ENCODE data around the gene FAM83E.

The FAM83E gene

DNA sequence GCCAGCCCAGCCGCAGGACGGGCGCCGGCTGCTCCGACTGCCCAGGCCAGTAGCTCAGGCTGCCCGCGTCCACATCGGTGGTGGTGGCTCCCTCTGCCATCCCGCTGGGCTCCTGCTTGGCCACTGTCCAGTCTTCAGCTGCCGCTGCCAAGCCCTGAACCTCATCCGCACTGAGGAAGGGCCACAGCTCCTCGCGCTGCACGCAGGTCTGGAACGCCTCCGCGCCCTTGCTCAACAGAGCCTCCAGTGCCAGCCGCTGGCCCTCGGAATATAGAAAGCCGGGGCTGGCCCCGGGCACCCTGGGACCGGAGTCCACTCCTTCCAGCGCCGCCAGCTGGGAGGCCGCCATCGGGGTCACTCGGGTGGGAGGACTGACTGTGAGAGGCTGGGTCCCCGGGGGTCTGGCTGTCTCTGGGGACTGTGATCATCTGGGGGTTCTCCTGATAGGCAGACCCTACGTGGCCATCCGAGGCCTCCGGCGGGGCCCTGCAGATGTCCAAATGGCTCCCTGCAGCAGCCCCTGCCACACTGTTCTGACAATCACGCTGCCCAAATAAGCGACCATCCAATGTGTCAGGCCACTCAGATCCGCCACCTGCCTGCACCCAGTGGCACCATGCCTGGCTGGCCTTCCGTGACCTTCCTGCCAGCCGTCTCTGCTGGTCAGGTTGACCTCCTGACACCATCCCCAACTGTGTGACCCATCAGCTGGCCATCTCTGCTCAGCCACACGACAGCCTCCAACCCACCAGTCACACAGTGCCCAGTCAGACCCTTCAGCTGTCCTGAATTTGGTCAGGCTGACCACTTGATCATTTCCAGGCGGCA lies 1.6 kb downstream of the FAM83E start:
- DNase-seq, result peak in 41 of 58 donors; percentile 8 to 70 (median 39)

DNA sequence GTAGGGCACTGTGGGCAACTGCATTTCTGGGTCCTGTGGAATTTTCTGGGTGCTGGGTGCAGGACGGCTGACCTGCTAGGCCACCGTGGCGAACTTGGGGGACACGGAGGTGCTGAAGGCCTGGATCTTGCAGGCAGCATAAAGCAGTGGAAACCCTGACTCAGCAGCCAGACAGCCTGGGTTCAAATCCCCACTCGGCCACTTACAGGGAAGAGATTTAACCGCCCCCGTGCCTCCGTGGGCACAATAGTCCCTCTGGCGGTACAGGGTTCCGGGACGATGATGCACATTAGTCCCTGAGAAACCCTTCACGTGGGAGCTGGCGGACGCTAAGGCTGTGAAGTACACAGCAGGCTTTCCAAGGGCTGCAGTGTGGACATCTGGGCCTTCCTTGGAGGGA lies 3.0 kb downstream of the FAM83E start:
- no peak for DNase-seq

- DNase-seq, result no peak
Measured at GRCh38 chr19:48609571-48610108, 5.2 kb downstream of the FAM83E start.

- peak in 25 of 58 donors; percentile 6 to 53 (median 22) for DNase-seq
Measured at GRCh38 chr19:48608798-48609263, 6.0 kb downstream of the FAM83E start.

GRCh38 chr19:48607359-48607755 lies 7.5 kb downstream of the FAM83E start:
- DNase-seq, result no peak

GRCh38 chr19:48606463-48607358 lies 8.2 kb downstream of the FAM83E start, which contains the start of gene SPACA4:
Gene SPACA4, plus strand, starts transcription at chr19:48606742. Its CDS starts 237 bp downstream, at chr19:48606979.
- DNase-seq, result no peak

GRCh38 chr19:48603850-48604249 lies 11.0 kb downstream of the FAM83E start:
- DNase-seq, result no peak

DNA sequence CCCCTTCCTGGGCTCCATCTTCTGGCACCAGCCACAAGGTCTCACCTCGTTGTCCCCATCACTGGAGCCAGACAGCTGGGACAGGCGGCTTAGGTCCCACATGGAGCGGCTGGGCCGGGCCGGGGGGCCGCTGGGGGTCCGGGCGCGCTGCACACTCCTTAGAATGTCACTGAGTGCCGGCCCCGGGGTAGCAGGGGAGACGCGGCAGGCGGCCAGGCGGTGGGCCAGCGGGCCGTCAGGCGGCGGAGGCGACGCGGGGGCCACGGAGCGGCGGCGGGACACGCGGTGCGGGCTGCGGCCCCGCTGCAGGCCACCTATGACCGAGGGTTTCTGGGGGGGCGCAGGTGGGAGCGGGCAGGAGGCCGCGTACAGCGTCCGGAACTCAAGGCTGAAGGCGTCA lies 11.4 kb downstream of the FAM83E start:
- DNase-seq, result no peak

DNA sequence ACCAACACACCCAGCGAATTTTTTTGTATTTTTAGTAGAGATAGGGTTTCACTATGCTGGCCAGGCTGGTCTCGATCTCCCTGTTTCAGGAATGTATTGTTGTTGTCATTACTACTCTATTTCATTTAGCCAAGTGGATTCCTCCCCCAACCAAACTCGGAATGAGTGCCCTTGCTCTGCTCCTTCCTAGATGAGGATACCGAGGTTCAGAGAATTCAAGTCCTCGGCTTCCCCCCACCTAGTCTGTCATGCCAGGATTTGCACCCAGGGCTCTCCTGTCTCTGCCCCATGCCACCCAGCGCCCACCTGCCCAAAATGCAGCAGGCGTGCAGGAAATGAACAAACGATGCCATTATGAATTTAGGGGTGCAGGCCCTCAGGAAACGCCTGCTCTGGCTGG lies 11.9 kb downstream of the FAM83E start:
- DNase-seq, result no peak

- no peak for DNase-seq
Measured at GRCh38 chr19:48600679-48601417, 14.0 kb downstream of the FAM83E start.

- DNase-seq, result no peak
Measured at GRCh38 chr19:48598996-48599700, 15.7 kb downstream of the FAM83E start.

- DNase-seq, result no peak
Measured at GRCh38 chr19:48596679-48597465, 18.0 kb downstream of the FAM83E start.

DNA sequence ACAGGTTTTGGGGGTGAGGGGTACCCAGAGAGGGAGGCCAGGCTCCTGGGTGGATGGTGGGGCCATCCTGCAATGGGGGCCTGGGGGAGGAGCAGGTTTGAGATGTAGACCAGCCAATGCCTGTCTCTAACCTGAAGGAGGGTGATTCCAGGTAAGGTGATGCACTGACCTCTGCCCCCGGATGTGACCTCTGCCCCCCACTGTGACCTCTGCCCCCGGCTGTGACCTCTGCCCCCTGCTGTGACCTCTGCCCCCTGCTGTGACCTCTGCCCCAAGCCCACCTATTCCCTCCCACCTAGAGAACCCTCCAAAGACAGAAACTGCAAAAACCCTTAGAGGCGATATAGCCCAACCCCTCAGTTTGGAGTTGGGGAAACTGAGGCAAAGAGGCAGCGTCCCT lies 18.6 kb downstream of the FAM83E start:
- DNase-seq, result no peak

DNA sequence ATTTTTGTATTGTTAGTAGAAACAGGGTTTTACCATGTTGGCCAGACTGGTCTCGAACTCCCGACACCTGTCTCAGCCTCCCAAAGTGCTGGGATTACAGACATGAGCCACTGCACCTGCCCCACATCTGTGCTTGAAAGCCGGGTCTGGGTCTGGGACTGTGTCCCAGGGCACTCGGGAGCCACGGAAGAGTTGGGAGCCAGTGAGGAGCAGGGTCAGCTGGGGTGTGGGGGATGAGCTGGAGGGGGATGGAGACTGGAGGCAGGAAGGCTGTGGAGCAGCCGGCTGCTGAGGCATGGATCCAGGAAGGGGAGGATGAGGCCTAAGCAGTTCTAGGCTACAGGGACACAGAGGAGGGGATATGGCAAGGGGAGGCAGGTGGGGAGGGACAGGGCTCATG lies 19.0 kb downstream of the FAM83E start:
- no peak for DNase-seq

- no peak for DNase-seq
Measured at GRCh38 chr19:48595171-48595570, 19.7 kb downstream of the FAM83E start.

DNA sequence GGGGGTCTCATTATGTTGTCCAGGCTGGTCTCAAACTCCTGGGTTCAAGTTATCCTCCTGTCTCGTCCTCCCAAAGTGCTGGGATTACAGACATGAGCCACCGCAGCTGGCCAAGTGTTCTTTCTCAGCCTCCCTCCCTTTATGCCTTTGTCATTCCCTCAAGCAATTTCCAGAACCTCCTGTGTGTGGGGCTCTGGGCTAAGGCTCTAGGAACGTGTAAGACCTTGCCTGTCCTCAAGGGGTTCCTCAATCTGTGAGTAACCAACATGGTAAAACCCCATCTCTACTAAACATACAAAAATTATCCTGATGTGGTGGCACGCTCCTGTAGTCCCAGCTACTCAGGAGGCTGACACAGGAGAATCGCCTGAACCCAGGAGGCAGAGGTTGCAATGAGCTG lies 23.9 kb downstream of the FAM83E start:
- DNase-seq, result no peak

- peak in 55 of 58 donors; percentile 16 to 96 (median 66) for DNase-seq
Measured at GRCh38 chr19:48588670-48589401, 26.0 kb downstream of the FAM83E start.

DNA sequence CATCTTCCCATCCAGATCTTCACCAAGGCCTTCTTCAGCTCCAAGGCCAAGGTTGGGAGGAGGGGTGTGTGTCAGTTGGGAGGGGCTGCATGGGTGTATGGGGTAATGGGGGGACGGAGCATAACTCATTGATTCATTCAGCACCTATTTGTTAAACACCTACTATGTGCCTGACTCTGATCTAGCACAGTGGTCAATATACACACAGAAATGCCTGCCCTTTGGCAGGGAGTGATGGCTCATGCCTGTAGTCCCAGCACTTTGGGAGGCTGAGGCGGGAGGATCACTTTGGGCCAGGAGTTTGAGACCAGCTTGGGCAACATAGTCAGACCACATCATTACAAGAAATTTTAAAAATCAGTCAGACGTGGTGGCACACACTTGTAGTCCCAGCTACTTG lies 27.5 kb downstream of the FAM83E start:
- DNase-seq, result no peak

- no peak for DNase-seq
Measured at GRCh38 chr19:48582168-48582567, 32.7 kb downstream of the FAM83E start.
